ENCODE data around the gene DPYSL5. TPM values are rescaled to one million over a fixed set of nuclear protein-coding genes. Genes with fewer than 3 reads are reported as not detected.

The DPYSL5 gene
- total and polyA plus RNA-seq, 2 of the 8 experiments (the other 6 are each of a cell fraction or from before 2014, with no cell fraction given): 11.9 to 16.4 TPM

GRCh38 chr2:26822877-26823276, 25.1 kb upstream of the DPYSL5 start:
- Histone ChIP-seq H4K5ac (ENCODE audit: insufficient read length, low read depth, low read length) (no peak overlapping the region), H2BK20ac (ENCODE audit: low read length) (no peak overlapping the region), H3K18ac (ENCODE audit: extremely low read depth, low read length) (no peak overlapping the region), H2BK120ac (replicated peaks; ENCODE audit: low read depth, low read length) (no peak overlapping the region), H3K56ac (replicated peaks; ENCODE audit: insufficient read length, low read depth, low read length) (no peak overlapping the region), H3K27me3 (replicated peaks in 1 of 4; ENCODE audit: control insufficient read depth in 3 of 4, extremely low read depth in 1 of 4, insufficient read depth in 3 of 4, low read length in 3 of 4) (0 out of 7 replicates have a peak, but pooled peaks cover 0 to 3% (median 0%) of the 10 kb centered on the region in 4 experiments), H3K4me1 (replicated peaks in 1 of 4; ENCODE audit: control insufficient read depth in 3 of 4, insufficient read depth in 4 of 4, low read length in 3 of 4) (no peaks in the 10 kb centered on the region), H3K4ac (replicated peaks; ENCODE audit: insufficient read length, low read depth, low read length) (no peak overlapping the region), H4K8ac (ENCODE audit: extremely low read depth, insufficient read depth, low read length) (no peak overlapping the region), H4K91ac (replicated peaks; ENCODE audit: insufficient read length, low read length) (no peak overlapping the region), H3K79me2 (ENCODE audit: control insufficient read depth in 1 of 2, insufficient read depth in 2 of 2, low read length in 2 of 2) (no peaks in the 10 kb centered on the region), H2BK15ac (ENCODE audit: low read length) (no peak overlapping the region), H3K9ac (replicated peaks in 1 of 4; ENCODE audit: extremely low read depth in 1 of 4, low read depth in 3 of 4, low read length in 3 of 4) (no peak overlapping the region), H2BK5ac (ENCODE audit: low read depth, low read length) (no peak overlapping the region), H2BK12ac (ENCODE audit: low read depth, low read length) (no peak overlapping the region), H3K27ac (ENCODE audit: low read depth, low read length) (no peak overlapping the region), H3K4me3 (ENCODE audit: extremely low read depth in 1 of 4, insufficient read depth in 2 of 4, low read depth in 3 of 4, low read length in 4 of 4) (no peak overlapping the region), H3K4me2 (ENCODE audit: insufficient read depth in 1 of 2, low read depth in 2 of 2, low read length in 2 of 2) (no peak overlapping the region), H3K23ac (ENCODE audit: insufficient read length) (no peak overlapping the region), H4K20me1 (replicated peaks in 1 of 2; ENCODE audit: control insufficient read depth in 1 of 2, insufficient read depth in 2 of 2, low read length in 2 of 2) (no peaks in the 10 kb centered on the region), H3K79me1 (ENCODE audit: low read depth, low read length) (no peaks in the 10 kb centered on the region), H2AK5ac (ENCODE audit: low read depth, low read length) (no peak overlapping the region), H3K23me2 (ENCODE audit: low read depth, low read length) (no peaks in the 10 kb centered on the region), H2AFZ (ENCODE audit: low read length) (no peak overlapping the region), H3K36me3 (ENCODE audit: control insufficient read depth in 2 of 4, insufficient read depth in 4 of 4, low read length in 3 of 4) (no peaks in the 10 kb centered on the region), H3K9me3 (ENCODE audit: insufficient read depth in 2 of 2, low read depth in 1 of 2, low read length in 1 of 2) (no peaks in the 10 kb centered on the region), H3K14ac (ENCODE audit: insufficient read length) (no peak overlapping the region)
- DNase-seq (ENCODE audit: low read depth in 1 of 2, low spot score in 2 of 2) (no peak), FAIRE-seq (no peak)
- POLR2A ChIA-PET (ENCODE audit: partially characterized antibody): interaction anchor here (0.7 kb wide), 1 partner anchor 148 kb away, joined by 3 read pairs; no protein-coding TSS in a partner anchor
- CTCF ChIA-PET (ENCODE audit: partially characterized antibody): interaction anchor here (2.0 kb wide), 1 partner anchor 120 kb away, joined by 5 read pairs; no protein-coding TSS in a partner anchor
- WGBS, 2 experiments (ENCODE audit: extremely low coverage in 1 of 2, insufficient coverage in 1 of 2, insufficient read length in 1 of 2, insufficient replicate concordance in 2 of 2, low coverage in 1 of 2, low lambda C conversion rate in 2 of 2, missing lambda C conversion rate in 1 of 2): 99% methylated on average over 6 of the region's 6 CpGs; no CpG with 5 or more reads in 1 of the 2 experiments
- TF ChIP-seq SP2 (IDR thresholded peaks at IDR 0.05; ENCODE audit: low read length): no peak
- TF ChIP-seq NANOG (IDR thresholded peaks at IDR 0.05; ENCODE audit: insufficient read depth, low read depth, low read length, poor library complexity, severe bottlenecking): no peak
- TF ChIP-seq SIRT6 (IDR thresholded peaks at IDR 0.05; ENCODE audit: low read length): no peak
- no peak for TF ChIP-seq EZH2 (IDR thresholded peaks at IDR 0.05; ENCODE audit: low read depth, low read length, severe bottlenecking)
- no peak for TF ChIP-seq TEAD4 (IDR thresholded peaks at IDR 0.05; ENCODE audit: low read depth, low read length)
- no peak for TF ChIP-seq GABPA (IDR thresholded peaks at IDR 0.05; ENCODE audit: borderline replicate concordance, insufficient read depth, low read length)
- no peak for TF ChIP-seq SIX5 (IDR thresholded peaks at IDR 0.05; ENCODE audit: low read depth, low read length)
- TF ChIP-seq CBX8 (IDR thresholded peaks at IDR 0.05; ENCODE audit: borderline replicate concordance, low read depth, low read length): no peak
- TF ChIP-seq JUND (IDR thresholded peaks at IDR 0.05; ENCODE audit: low read length): no peak
- no peak for TF ChIP-seq MAFK (IDR thresholded peaks at IDR 0.05; ENCODE audit: low read depth, low read length)
- no peak for TF ChIP-seq YY1 (IDR thresholded peaks at IDR 0.05; ENCODE audit: low read depth, low read length)
- no peak for TF ChIP-seq SRF (IDR thresholded peaks at IDR 0.05; ENCODE audit: low read depth, low read length)
- no peak for TF ChIP-seq CEBPB (IDR thresholded peaks at IDR 0.05; ENCODE audit: low read depth, low read length)
- no peak for TF ChIP-seq CHD1 (IDR thresholded peaks at IDR 0.05; ENCODE audit: low read depth, low read length)
- TF ChIP-seq RNF2 (IDR thresholded peaks at IDR 0.05; ENCODE audit: borderline replicate concordance, low read depth, low read length, missing control alignments, poor library complexity, severe bottlenecking): no peak
- TF ChIP-seq SP1 (IDR thresholded peaks at IDR 0.05; ENCODE audit: low read depth, low read length): no peak
